Mesenchymal stem cell (in vitro differentiated cells and primary cell): Measurements from ENCODE around the gene PDPR. TPM values are rescaled to one million over a fixed set of nuclear protein-coding genes. Genes with fewer than 3 reads are reported as not detected.
"Not testable (repeated sequence)": the region's sequence is repeated elsewhere in the genome, so short reads cannot be mapped to it uniquely, and the experiment has no call there.

ENCODE experiments used
- DNase-seq: peaks from one replicate; pipeline ENCODE4 v3.0.0-alpha.2; 2013
- H2AFZ ChIP-seq: one replicate; pipeline ENCODE4 v1.6.1; 2013; ENCODE audit warnings: low read depth, mild to moderate bottlenecking, control low read depth, inconsistent platforms, low read length, moderate library complexity
- H2AK5ac ChIP-seq: 2 replicates; pipeline ENCODE4 v1.6.1; 2013; ENCODE audit warnings: low read length, moderate library complexity, mild to moderate bottlenecking, inconsistent platforms; ENCODE audit not compliant: severe bottlenecking
- H2BK120ac ChIP-seq: one replicate; pipeline ENCODE4 v1.6.1; 2013; ENCODE audit warnings: low read depth, mild to moderate bottlenecking, inconsistent platforms, low read length, moderate library complexity
- H2BK12ac ChIP-seq, 2 experiments: one replicate each; pipeline ENCODE4 v1.6.1; 2013; ENCODE audit warnings: inconsistent platforms in 2 of 2, low read length in 2 of 2, mild to moderate bottlenecking in 2 of 2, moderate library complexity in 2 of 2, control low read depth in 1 of 2
- H2BK15ac ChIP-seq: one replicate; pipeline ENCODE4 v1.6.1; 2013; ENCODE audit warnings: mild to moderate bottlenecking, low read depth, inconsistent platforms; ENCODE audit not compliant: poor library complexity, severe bottlenecking
- H2BK5ac ChIP-seq: 2 replicates; pipeline ENCODE4 v1.6.1; 2013; ENCODE audit warnings: low read depth, mild to moderate bottlenecking, low read length, control low read depth, inconsistent platforms; ENCODE audit not compliant: poor library complexity, severe bottlenecking
- H3K14ac ChIP-seq, 2 experiments: one replicate each; pipeline ENCODE4 v1.6.1; 2013; ENCODE audit warnings: inconsistent platforms in 2 of 2, low read length in 2 of 2, control low read depth in 1 of 2, mild to moderate bottlenecking in 1 of 2, moderate library complexity in 1 of 2
- H3K18ac ChIP-seq, 2 experiments: one replicate each; pipeline ENCODE4 v1.6.1; 2013; ENCODE audit warnings: inconsistent platforms in 2 of 2, low read length in 2 of 2, control low read depth in 1 of 2, low read depth in 1 of 2, mild to moderate bottlenecking in 1 of 2
- H3K23ac ChIP-seq, 2 experiments: one replicate each; pipeline ENCODE4 v1.6.1; 2013; ENCODE audit warnings: inconsistent platforms in 2 of 2, low read length in 2 of 2, mild to moderate bottlenecking in 2 of 2, moderate library complexity in 2 of 2, control low read depth in 1 of 2
- H3K27ac ChIP-seq: 2 replicates; pipeline ENCODE4 v1.5.1; 2013; ENCODE audit warnings: mild to moderate bottlenecking, moderate library complexity, low read length, control low read depth, inconsistent platforms; ENCODE audit not compliant: poor library complexity, severe bottlenecking
- H3K27me3 ChIP-seq, 2 experiments: 2 replicates each; pipeline versions ENCODE4 v1.6.1 to v1.7.0; 2013; ENCODE audit warnings: low read length in 2 of 2, mild to moderate bottlenecking in 2 of 2, moderate library complexity in 2 of 2, control low read depth in 1 of 2, inconsistent platforms in 1 of 2; ENCODE audit not compliant: control insufficient read depth in 1 of 2, insufficient read depth in 1 of 2
- H3K36me3 ChIP-seq, 2 experiments: 2 replicates each; pipeline versions ENCODE4 v1.6.1 to v1.7.0; 2013; ENCODE audit warnings: low read length in 2 of 2, control low read depth in 1 of 2, inconsistent platforms in 1 of 2, low read depth in 1 of 2, mild to moderate bottlenecking in 1 of 2; ENCODE audit not compliant: insufficient read depth in 2 of 2, control insufficient read depth in 1 of 2
- H3K4ac ChIP-seq, 2 experiments: one replicate each; pipeline ENCODE4 v1.6.1; 2013; ENCODE audit warnings: inconsistent platforms in 2 of 2, low read length in 2 of 2, mild to moderate bottlenecking in 2 of 2, moderate library complexity in 2 of 2, control low read depth in 1 of 2, low read depth in 1 of 2
- H3K4me1 ChIP-seq: 2 replicates; pipeline ENCODE4 v1.6.1; 2013; ENCODE audit warnings: low read depth, low read length, control low read depth; ENCODE audit not compliant: control insufficient read depth, insufficient read depth
- H3K4me2 ChIP-seq: 2 replicates; pipeline ENCODE4 v1.6.1; 2013; ENCODE audit warnings: low read length, mild to moderate bottlenecking, inconsistent platforms; ENCODE audit not compliant: poor library complexity, severe bottlenecking
- H3K4me3 ChIP-seq, 2 experiments: 2 replicates each; pipeline versions ENCODE4 v1.5.1 to v1.7.0; 2013; ENCODE audit warnings: low read length in 2 of 2, mild to moderate bottlenecking in 2 of 2, control low read depth in 1 of 2, low read depth in 1 of 2; ENCODE audit not compliant: insufficient read depth in 1 of 2
- H3K79me1 ChIP-seq: replicated peaks from 2 replicates; pipeline ENCODE4 v1.6.1; 2013; ENCODE audit warnings: mild to moderate bottlenecking, control low read depth, low read length, inconsistent platforms; ENCODE audit not compliant: poor library complexity, severe bottlenecking
- H3K9ac ChIP-seq: 2 replicates; pipeline ENCODE4 v1.7.0; 2013; ENCODE audit warnings: mild to moderate bottlenecking, low read length, moderate library complexity
- H3K9me3 ChIP-seq: 2 replicates; pipeline ENCODE4 v1.7.0; 2013; ENCODE audit warnings: mild to moderate bottlenecking, low read length; ENCODE audit not compliant: control insufficient read depth
- H4K8ac ChIP-seq: one replicate; pipeline ENCODE4 v1.6.1; 2013; ENCODE audit warnings: inconsistent platforms, mild to moderate bottlenecking, low read length, moderate library complexity
- H4K91ac ChIP-seq: one replicate; pipeline ENCODE4 v1.6.1; 2013; ENCODE audit warnings: mild to moderate bottlenecking, low read length, inconsistent platforms
- WGBS: methylation state at CpG from one replicate; pipeline ENCODE4 v1.1.7; 2013; ENCODE audit warnings: mixed read lengths; 5-methylcytosine and 5-hydroxymethylcytosine counted together
- small RNA-seq: library from polyadenylated mRNA; stranded (forward); fragments of <200 nt; extraction: miRNeasy Mini kit (QIAGEN cat#:217004); gene quantifications from one replicate; pipeline ENCODE3, GENCODE V24; 2013; ENCODE audit warnings: low read depth

Gene PDPR

DNA sequence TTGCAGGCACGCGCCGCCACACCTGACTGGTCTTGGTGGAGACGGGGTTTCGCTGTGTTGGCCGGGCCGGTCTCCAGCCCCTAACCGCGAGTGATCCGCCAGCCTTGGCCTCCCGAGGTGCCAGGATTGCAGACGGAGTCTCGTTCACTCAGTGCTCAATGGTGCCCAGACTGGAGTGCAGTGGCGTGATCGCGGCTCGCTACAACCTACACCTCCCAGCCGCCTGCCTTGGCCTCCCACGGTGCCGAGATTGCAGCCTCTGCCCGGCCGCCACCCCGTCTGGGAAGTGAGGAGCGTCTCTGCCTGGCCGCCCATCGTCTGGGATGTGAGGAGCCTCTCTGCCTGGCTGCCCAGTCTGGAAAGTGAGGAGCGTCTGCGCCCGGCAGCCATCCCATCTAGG lies 89.9 kb downstream of the PDPR start:
- H2AK5ac ChIP-seq, H2BK15ac ChIP-seq, H3K9me3 ChIP-seq, H3K27ac ChIP-seq, H3K9ac ChIP-seq, H3K36me3 ChIP-seq, H2AFZ ChIP-seq, H2BK120ac ChIP-seq, DNase-seq, H3K14ac ChIP-seq, H2BK5ac ChIP-seq, H3K4me3 ChIP-seq, H2BK12ac ChIP-seq, H3K4me2 ChIP-seq, H3K4me1 ChIP-seq, H3K18ac ChIP-seq, H4K91ac ChIP-seq, H3K27me3 ChIP-seq, H3K79me1 ChIP-seq, H3K4ac ChIP-seq, H4K8ac ChIP-seq, H3K23ac ChIP-seq: not testable (repeated sequence)
- WGBS, result 96% methylated on average over 14 of the region's 29 CpGs

DNA sequence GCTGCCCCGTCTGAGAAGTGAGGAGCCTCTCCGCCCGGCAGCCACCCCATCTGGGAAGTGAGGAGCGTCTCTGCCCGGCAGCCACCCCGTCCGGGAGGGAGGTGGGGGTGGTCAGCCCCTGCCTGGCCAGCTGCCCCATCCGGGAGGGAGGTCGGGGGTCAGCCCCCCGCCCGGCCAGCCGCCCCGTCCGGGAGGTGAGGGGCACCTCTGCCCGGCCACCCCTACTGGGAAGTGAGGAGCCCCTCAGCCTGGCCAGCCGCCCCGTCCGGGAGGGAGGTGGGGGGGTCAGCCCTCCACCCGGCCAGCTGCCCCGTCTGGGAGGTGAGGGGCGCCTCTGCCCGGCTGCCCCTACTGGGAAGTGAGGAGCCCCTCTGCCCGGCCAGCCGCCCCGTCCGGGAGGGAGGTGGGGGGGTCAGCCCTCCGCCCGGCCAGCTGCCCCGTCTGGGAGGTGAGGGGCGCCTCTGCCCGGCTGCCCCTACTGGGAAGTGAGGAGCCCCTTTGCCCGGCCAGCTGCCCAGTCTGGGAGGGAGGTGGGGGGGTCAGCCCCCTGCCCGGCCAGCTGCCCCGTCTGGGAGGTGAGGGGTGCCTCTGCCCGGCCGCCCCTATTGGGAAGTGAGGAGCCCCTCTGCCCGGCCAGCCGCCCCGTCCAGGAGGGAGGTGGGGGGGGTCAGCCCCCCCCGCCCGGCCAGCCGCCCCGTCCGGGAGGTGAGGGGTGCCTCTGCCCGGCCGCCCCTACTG lies 90.7 kb downstream of the PDPR start:
- not testable (repeated sequence) for H3K14ac ChIP-seq, H3K36me3 ChIP-seq, H2BK15ac ChIP-seq, H2BK12ac ChIP-seq, H3K9me3 ChIP-seq, H2BK120ac ChIP-seq, H4K8ac ChIP-seq, H3K4me3 ChIP-seq, H2AFZ ChIP-seq, H3K79me1 ChIP-seq, H3K4me1 ChIP-seq, H2AK5ac ChIP-seq, H3K23ac ChIP-seq, H3K27me3 ChIP-seq, H3K4ac ChIP-seq, H3K9ac ChIP-seq, H3K27ac ChIP-seq, H3K4me2 ChIP-seq, H4K91ac ChIP-seq, H2BK5ac ChIP-seq, H3K18ac ChIP-seq, DNase-seq
- 97% methylated on average over 5 of the region's 46 CpGs for WGBS

DNA sequence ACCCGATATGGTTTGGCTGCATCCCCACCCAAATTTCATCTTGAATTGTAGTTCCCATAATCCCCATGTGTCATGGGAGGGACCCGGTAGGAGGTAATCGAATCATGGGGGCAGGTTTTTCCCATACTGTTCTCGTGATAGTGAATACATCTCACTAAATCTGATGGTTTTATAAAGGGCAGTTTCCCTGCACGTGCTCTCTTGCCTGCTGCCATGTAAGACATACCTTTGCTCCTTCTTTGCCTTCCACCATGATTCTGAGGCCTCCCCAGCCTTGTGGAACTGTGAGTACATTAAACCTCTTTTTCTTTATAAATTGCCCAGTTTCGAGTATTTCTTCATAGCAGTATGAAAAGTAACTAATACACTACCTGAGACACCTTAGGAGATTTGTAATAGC lies 92.2 kb downstream of the PDPR start:
- H3K4ac ChIP-seq, H2BK12ac ChIP-seq, H2AK5ac ChIP-seq, H2BK15ac ChIP-seq, H3K9me3 ChIP-seq, H3K9ac ChIP-seq, H2AFZ ChIP-seq, H3K14ac ChIP-seq, H3K4me3 ChIP-seq, H3K4me2 ChIP-seq, H3K79me1 ChIP-seq, H3K27ac ChIP-seq, H2BK120ac ChIP-seq, H3K4me1 ChIP-seq, H4K8ac ChIP-seq, H2BK5ac ChIP-seq, DNase-seq, H3K23ac ChIP-seq, H4K91ac ChIP-seq, H3K36me3 ChIP-seq, H3K27me3 ChIP-seq, H3K18ac ChIP-seq: not testable (repeated sequence)
- 100% methylated on average over 1 of the region's 6 CpGs for WGBS

Small RNA genes within 50 kb of the gene (small RNA-seq; reads per million reads assigned to genes)
- gene AC009060.2, result not detected
